ENCODE data around the gene SELENOM. TPM values are rescaled to one million over a fixed set of nuclear protein-coding genes. Genes with fewer than 3 reads are reported as not detected.

SELENOM gene
- total RNA-seq, 3 donors from 2014 or later, result 22.3 to 286 (median 83.4) TPM

DNA sequence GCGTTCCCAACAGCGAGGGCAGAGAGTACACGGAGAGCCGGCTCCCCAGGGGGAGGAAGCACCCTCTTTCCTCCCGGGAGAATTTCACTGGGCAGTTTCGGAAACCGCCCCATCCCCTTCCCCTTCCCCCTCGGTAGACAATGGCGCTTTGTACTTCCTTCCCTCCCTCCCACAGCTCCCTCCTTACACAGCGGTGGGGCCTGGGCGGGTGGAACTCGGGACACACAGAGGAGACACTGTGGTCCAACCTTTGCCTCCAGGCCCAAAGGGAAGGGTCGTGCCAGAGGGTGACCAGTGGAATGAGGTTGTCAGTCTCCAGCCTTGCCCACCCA is 21.9 kb downstream of the SELENOM start:
- intact Hi-C loops (cut with DNase I, micrococcal nuclease), result loop anchor here in 1 of 2 donors (5.0 kb wide), 1 partner anchor 138 kb away; no protein-coding TSS in a partner anchor

DNA sequence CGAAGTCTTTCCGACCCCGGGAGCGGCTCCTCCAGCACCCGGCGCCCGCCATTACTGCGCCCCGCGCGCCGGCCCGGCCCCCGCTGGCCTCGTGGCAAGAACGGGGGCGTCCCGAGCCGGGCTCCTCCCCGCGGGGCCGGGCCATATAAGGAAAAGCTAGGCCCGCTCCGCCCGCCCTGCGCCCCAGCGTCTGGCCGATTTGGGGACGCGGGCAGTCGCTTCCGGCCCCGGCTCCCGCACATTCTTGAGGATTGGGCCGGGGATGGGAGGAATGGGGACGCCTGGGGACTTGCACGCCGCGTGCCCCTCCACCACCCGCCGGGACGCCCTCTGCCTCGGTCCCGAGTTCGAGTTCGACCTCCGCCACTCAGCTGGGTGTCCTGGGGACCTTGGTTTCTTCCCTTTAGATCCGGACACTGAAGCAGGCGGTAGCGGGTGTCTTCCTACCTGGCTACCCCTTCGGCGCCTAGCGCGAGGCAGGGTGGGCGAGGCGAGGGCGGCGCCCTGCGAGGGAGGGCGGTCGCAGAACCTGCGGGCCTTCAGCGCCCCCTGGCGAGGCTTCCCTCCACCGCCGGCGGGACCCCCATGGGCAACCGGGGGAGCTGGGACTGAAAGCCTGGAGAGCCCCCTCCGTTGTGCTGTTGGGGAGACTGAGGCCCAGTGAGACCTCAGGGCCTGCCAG is 22.4 kb downstream of the SELENOM start:
- ATAC-seq (peak; percentile 71), DNase-seq (peak; percentile 90 to 91 (median 91))
- TF ChIP-seq, protein P1, sequence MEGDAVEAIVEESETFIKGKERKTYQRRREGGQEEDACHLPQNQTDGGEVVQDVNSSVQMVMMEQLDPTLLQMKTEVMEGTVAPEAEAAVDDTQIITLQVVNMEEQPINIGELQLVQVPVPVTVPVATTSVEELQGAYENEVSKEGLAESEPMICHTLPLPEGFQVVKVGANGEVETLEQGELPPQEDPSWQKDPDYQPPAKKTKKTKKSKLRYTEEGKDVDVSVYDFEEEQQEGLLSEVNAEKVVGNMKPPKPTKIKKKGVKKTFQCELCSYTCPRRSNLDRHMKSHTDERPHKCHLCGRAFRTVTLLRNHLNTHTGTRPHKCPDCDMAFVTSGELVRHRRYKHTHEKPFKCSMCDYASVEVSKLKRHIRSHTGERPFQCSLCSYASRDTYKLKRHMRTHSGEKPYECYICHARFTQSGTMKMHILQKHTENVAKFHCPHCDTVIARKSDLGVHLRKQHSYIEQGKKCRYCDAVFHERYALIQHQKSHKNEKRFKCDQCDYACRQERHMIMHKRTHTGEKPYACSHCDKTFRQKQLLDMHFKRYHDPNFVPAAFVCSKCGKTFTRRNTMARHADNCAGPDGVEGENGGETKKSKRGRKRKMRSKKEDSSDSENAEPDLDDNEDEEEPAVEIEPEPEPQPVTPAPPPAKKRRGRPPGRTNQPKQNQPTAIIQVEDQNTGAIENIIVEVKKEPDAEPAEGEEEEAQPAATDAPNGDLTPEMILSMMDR (IDR thresholded peaks at IDR 0.05), result peak; percentile 80
- Histone ChIP-seq H3K4me1 (ENCODE audit: low read depth) (peaks cover 33% of the 10 kb centered on the region), H3K4me3 (peak overlapping the region; percentile 31), H3K9me3 (no peaks in the 10 kb centered on the region), H3K36me3 (ENCODE audit: low read depth) (no peaks in the 10 kb centered on the region)
- intact Hi-C loops (cut with DNase I, micrococcal nuclease), result loop anchor here (5.0 kb wide), 1 partner anchor 138 kb away; no protein-coding TSS in a partner anchor

More for the DNA sequence above, 21.9 kb downstream of the SELENOM start:
- Histone ChIP-seq H3K4me1 (ENCODE audit: low read depth) (peaks cover 27% of the 10 kb centered on the region), H3K36me3 (ENCODE audit: low read depth) (no peaks in the 10 kb centered on the region), H3K9me3 (no peaks in the 10 kb centered on the region), H3K4me3 (no peak overlapping the region)
- DNase-seq, result peak in 1 of 3 donors; percentile 56
- ATAC-seq, result no peak
- TF ChIP-seq, protein P1 (IDR thresholded peaks at IDR 0.05), result no peak

DNA sequence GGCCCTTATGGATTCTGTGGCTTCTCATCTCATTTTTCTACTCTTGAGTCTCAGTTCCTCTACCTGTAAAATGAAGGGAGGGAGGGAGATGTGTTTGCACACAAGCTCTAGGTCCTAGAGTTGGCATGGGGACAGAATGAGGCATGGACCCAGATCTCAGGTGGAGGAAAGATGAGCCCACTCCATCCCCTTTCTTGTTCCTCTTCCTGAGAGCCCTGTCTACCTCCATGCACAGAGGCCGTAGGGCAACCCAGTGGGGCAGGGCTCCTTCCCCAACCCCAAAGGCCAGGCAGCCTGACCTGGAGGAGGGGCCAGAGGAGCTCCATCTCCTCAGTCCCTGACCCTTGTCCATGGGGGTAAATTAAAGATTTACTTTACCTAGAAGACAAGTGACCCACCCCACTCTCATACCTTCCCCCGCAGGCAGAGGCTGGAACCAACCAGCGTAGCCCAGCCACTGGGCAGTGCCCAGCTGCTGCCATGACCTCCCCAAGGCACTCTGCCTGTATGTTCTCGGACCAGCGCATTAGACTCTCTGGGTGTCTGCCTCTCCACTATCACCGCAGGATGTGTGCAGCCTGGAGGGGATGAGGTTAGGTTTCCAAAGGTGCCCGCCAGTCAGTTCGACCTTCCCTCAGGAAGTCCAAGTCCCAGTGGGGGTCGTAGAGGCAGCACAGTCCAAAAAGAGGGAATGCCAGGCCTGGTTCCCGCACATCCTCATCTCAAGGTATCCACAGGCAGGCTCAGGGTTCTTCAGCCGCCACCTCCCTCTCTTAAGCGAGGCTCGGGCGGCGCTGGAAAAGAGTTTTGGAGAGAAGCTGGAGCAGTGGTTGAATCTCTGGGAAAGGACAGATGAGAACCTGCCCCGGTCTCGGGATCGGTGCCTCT is 23.2 kb downstream of the SELENOM start:
- peak overlapping the region; percentile 31 for H3K4me3 ChIP-seq
- ATAC-seq, result no peak
- DNase-seq, result no peak
- no peaks in the 10 kb centered on the region for H3K36me3 ChIP-seq (ENCODE audit: low read depth)
- H3K4me1 ChIP-seq (ENCODE audit: low read depth), result peaks cover 39% of the 10 kb centered on the region
- intact Hi-C loops (cut with DNase I, micrococcal nuclease), result loop anchor here in 1 of 2 donors (5.0 kb wide), 1 partner anchor 137 kb away; no protein-coding TSS in a partner anchor
- H3K9me3 ChIP-seq, result no peaks in the 10 kb centered on the region
- TF ChIP-seq, protein P1 (IDR thresholded peaks at IDR 0.05), result no peak

DNA sequence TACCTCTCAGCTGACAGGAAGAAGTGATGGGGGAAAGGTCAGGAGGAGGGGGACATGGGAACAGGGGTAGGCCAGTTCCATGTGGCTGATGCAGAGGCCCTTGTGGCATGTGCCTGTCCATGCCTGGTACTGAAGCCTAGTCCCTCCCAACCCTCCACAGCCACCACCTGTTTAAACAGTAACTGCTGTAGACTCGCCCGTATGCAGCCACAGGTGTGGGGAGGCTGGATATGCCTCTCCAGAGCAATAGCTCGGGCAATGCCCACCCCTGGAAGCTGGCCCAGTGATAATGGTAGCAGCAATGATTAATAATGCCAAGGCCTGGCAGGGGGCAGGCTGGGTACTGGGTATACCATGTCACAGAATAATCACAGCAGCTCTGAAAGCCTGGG is 24.0 kb downstream of the SELENOM start:
- DNase-seq (peak; percentile 55 to 73 (median 70)), ATAC-seq (peak; percentile 38)
- Histone ChIP-seq H3K4me3 (no peak overlapping the region), H3K36me3 (ENCODE audit: low read depth) (no peaks in the 10 kb centered on the region), H3K9me3 (no peaks in the 10 kb centered on the region), H3K4me1 (ENCODE audit: low read depth) (peaks cover 47% of the 10 kb centered on the region)
- intact Hi-C loops (cut with DNase I, micrococcal nuclease), result loop anchor here in 1 of 2 donors (5.0 kb wide), 1 partner anchor 136 kb away; no protein-coding TSS in a partner anchor
- TF ChIP-seq, protein P1 (IDR thresholded peaks at IDR 0.05), result no peak

DNA sequence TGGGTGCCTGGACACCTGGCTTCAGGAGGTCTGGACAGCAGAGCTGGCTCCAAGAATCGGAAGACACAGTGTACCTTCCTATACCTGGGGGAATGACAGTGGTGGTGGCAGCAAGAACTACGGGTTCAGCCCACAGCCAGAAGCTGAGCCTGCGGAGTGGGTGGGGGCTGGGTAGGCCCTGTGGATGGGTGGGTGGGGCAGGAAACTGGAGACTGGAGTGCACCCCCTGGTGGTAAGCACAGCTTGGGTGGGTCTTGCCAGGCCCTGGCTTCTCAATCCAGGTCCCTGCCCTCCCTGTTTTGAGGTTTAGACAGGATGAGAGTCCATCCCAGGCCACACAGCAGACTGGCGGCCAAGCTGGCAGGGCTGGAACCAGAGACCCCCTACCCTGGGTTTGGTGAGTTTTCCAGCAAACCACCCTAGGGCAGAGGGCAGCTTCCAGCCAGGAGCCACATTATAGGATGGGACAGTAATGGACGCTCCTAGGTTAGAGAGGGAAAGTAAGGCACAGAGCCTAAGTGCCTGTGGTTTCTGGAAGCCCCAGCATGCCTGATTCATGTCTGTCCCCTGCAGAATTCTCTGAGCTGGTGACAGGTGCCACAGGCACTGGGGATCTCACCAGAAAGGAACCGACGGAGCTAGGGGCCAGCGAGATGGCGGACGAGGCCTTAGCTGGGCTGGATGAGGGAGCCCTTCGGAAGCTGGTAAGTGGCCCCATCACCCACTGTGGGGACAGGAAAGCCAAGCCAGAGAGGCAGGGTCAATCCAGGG is 24.6 kb downstream of the SELENOM start:
- H3K4me3 ChIP-seq, result no peak overlapping the region
- TF ChIP-seq, protein P1 (IDR thresholded peaks at IDR 0.05), result peak; percentile 62
- DNase-seq, result peak; percentile 86 to 91 (median 89)
- peaks cover 49% of the 10 kb centered on the region for H3K4me1 ChIP-seq (ENCODE audit: low read depth)
- intact Hi-C loops (cut with DNase I, micrococcal nuclease), result loop anchor here in 1 of 2 donors (5.0 kb wide), 1 partner anchor 135 kb away; no protein-coding TSS in a partner anchor
- ATAC-seq, result peak; percentile 35
- H3K36me3 ChIP-seq (ENCODE audit: low read depth), result no peaks in the 10 kb centered on the region
- no peaks in the 10 kb centered on the region for H3K9me3 ChIP-seq

Measured in mucosa of descending colon (tissue), 3 donors.